Common myeloid progenitor, CD34-positive (primary cell): ENCODE data around the gene PRKAG2.

Experiments
- CTCF ChIA-PET: fragments of 350-600 bp; sonication (Branson Sonifier 250); formaldehyde crosslinking; loops from one replicate; lab custom pipeline; 2021; ENCODE audit warnings: antibody characterized with exemption; lab: Charles Lee
- POLR2A ChIA-PET: fragments of 350-600 bp; sonication (Branson Sonifier 250); formaldehyde crosslinking; loops from one replicate; lab custom pipeline; 2021; ENCODE audit warnings: antibody characterized with exemption; lab: Charles Lee
- DNase-seq, 3 donors: peaks; one replicate each; pipeline versions ENCODE4 v3.0.0 to v3.0.0-alpha.2; 2013
- H3K27ac ChIP-seq, 2 experiments: 1 replicate in 1 of 2; 2 replicates in 1 of 2; pipeline ENCODE4 v1.7.0; 2013; ENCODE audit warnings: inconsistent platforms in 2 of 2, low read length in 2 of 2, mild to moderate bottlenecking in 2 of 2, low read depth in 1 of 2, moderate library complexity in 1 of 2; ENCODE audit not compliant: severe bottlenecking in 2 of 2, insufficient read depth in 1 of 2, poor library complexity in 1 of 2
- H3K27me3 ChIP-seq, 5 experiments: replicated peaks in 2 of 5; 1 replicate in 3 of 5; 2 replicates in 2 of 5; pipeline versions ENCODE4 v1.6.1 to v1.7.0; 2013; ENCODE audit warnings: low read length in 4 of 5, mild to moderate bottlenecking in 2 of 5, moderate library complexity in 2 of 5, inconsistent platforms in 1 of 5; ENCODE audit not compliant: insufficient read depth in 5 of 5, control insufficient read depth in 4 of 5
- H3K36me3 ChIP-seq, 4 experiments: 1 replicate in 2 of 4; 2 replicates in 2 of 4; pipeline versions ENCODE4 v1.6.1 to v1.7.0; 2013; ENCODE audit warnings: low read length in 3 of 4, control low read depth in 1 of 4, mild to moderate bottlenecking in 1 of 4; ENCODE audit not compliant: control insufficient read depth in 4 of 4, insufficient read depth in 4 of 4
- H3K4me1 ChIP-seq, 4 experiments: 1 replicate in 3 of 4; 2 replicates in 1 of 4; pipeline versions ENCODE4 v1.6.1 to v1.7.1; 2013; ENCODE audit warnings: low read length in 3 of 4, mild to moderate bottlenecking in 3 of 4, control low read depth in 1 of 4, inconsistent platforms in 1 of 4, moderate library complexity in 1 of 4; ENCODE audit not compliant: control insufficient read depth in 4 of 4, insufficient read depth in 4 of 4; ENCODE audit errors: control extremely low read depth in 1 of 4
- H3K4me3 ChIP-seq, 7 experiments: 1 replicate in 4 of 7; 2 replicates in 3 of 7; pipeline versions ENCODE4 v1.5.1 to v1.7.0; 2013; ENCODE audit warnings: mild to moderate bottlenecking in 7 of 7, low read length in 6 of 7, moderate library complexity in 6 of 7, inconsistent platforms in 2 of 7, low read depth in 2 of 7, control low read depth in 1 of 7; ENCODE audit not compliant: insufficient read depth in 4 of 7, control insufficient read depth in 1 of 7; ENCODE audit errors: extremely low read depth in 1 of 7
- H3K9me3 ChIP-seq, 5 experiments: 1 replicate in 4 of 5; 2 replicates in 1 of 5; pipeline versions ENCODE4 v1.6.1 to v1.7.1; 2013; ENCODE audit warnings: low read length in 4 of 5, mild to moderate bottlenecking in 2 of 5, inconsistent platforms in 1 of 5, low read depth in 1 of 5, moderate library complexity in 1 of 5; ENCODE audit not compliant: control insufficient read depth in 4 of 5, insufficient read depth in 2 of 5; ENCODE audit errors: control extremely low read depth in 1 of 5
- WGBS: methylation state at CpG from one replicate; pipeline ENCODE4 v1.1.5; 2013; ENCODE audit not compliant: insufficient coverage; 5-methylcytosine and 5-hydroxymethylcytosine counted together

The PRKAG2 gene

GRCh38 chr7:151672716-151673115 is 204.2 kb downstream of the PRKAG2 start:
- peak overlapping the region in 1 of 2 experiments; percentile 65 for H3K27ac ChIP-seq
- peaks cover 0 to 4% (median 2%) of the 10 kb centered on the region in 4 experiments for H3K36me3 ChIP-seq
- no peaks in the 10 kb centered on the region for H3K27me3 ChIP-seq
- POLR2A ChIA-PET = interaction anchor here (1.5 kb wide), 1 partner anchor 41 kb away, joined by 5 read pairs; no protein-coding TSS in a partner anchor
- peak overlapping the region in 2 of 7 experiments; percentile 20 to 21 for H3K4me3 ChIP-seq
- WGBS = 13% methylated on average over 4 of the region's 9 CpGs
- CTCF ChIA-PET = interaction anchor here (1.0 kb wide), 1 partner anchor 33 kb away, joined by 4 read pairs; no protein-coding TSS in a partner anchor
- H3K9me3 ChIP-seq = peaks cover 0 to 9% (median 0%) of the 10 kb centered on the region in 5 experiments
- DNase-seq = peak in 2 of 3 donors; percentile 18 to 36
- peaks cover 0 to 28% (median 22%) of the 10 kb centered on the region in 4 experiments for H3K4me1 ChIP-seq

DNA sequence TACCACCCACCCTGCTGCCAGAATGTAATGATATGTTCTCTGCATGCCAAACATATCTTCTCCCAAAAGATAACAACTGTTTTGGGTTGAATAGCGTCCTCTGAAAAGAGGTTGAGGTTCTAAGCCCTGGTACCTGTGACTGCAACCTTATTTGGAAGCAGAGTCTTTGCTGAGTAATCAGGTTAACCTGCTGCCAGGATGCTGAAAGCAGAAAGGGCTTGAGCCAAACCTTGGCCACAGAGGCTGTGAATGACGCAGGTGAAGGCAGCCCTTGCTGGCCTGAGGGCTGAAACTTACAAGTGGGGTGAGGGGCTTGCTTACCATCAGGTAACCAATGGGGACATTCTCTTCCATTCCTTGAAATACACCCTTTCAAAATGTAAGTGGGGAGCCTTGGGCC is 205.4 kb downstream of the PRKAG2 start:
- POLR2A ChIA-PET = no interaction called here
- no peak overlapping the region for H3K27ac ChIP-seq
- H3K4me3 ChIP-seq = no peak overlapping the region
- peaks cover 0 to 13% (median 2%) of the 10 kb centered on the region in 4 experiments for H3K36me3 ChIP-seq
- CTCF ChIA-PET = interaction anchor here (0.7 kb wide), 1 partner anchor 560 kb away, joined by 3 read pairs; no protein-coding TSS in a partner anchor
- no peaks in the 10 kb centered on the region for H3K27me3 ChIP-seq
- DNase-seq = no peak
- peaks cover 0 to 16% (median 12%) of the 10 kb centered on the region in 4 experiments for H3K4me1 ChIP-seq
- WGBS = 100% methylated on average over 2 of the region's 2 CpGs
- H3K9me3 ChIP-seq = peaks cover 0 to 17% (median 2%) of the 10 kb centered on the region in 5 experiments

GRCh38 chr7:151669762-151670161 is 207.2 kb downstream of the PRKAG2 start:
- 100% methylated on average over 1 of the region's 2 CpGs for WGBS
- DNase-seq = no peak
- ChIA-PET CTCF (no interaction called here), POLR2A (no interaction called here)
- Histone ChIP-seq H3K4me3 (no peak overlapping the region), H3K4me1 (peaks cover 0 to 12% (median 11%) of the 10 kb centered on the region in 4 experiments), H3K27ac (no peak overlapping the region), H3K27me3 (no peaks in the 10 kb centered on the region), H3K9me3 (peaks cover 0 to 23% (median 3%) of the 10 kb centered on the region in 5 experiments), H3K36me3 (peaks cover 0 to 17% (median 2%) of the 10 kb centered on the region in 4 experiments)

DNA sequence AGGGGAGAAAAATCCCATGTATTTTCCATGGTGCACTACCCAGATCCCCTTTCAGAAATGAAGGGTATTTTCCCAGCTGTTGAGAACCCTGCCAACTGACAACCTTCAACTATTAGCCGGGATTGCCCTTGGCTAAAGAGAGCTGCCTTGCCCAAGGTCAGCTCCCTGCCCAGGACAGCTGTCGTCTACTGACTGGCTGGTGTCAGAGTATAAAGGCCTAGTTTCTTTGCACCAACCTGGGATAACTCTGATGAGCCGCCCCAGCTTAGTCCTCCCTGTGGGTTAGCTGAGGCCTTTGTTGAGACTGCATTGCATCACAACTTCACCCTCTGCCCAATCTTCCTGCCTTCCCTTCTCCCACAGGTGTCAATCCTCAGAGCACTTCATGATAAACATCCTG is 210.0 kb downstream of the PRKAG2 start:
- no peaks in the 10 kb centered on the region for H3K4me1 ChIP-seq
- H3K4me3 ChIP-seq = no peak overlapping the region
- POLR2A ChIA-PET = no interaction called here

DNA sequence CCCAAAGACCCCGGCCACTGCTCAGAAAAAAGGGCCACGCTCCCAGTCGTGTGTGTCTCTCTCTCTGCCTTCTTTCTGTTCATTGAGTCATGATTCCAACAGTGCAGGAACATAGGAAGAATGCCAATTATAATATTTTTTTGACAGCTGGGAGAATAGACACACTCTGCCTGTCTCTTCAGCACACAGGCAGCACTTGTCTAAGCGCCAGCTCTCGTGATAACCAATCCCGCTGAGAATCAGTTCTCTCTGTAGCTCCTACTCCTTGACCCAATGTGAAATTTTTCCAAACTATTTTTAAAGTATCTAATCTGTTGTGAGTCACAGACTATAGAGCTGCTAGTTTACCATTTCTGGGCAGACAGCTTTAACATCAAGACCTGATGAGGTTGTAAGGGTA is 211.5 kb downstream of the PRKAG2 start:
- H3K4me3 ChIP-seq = no peak overlapping the region
- H3K9me3 ChIP-seq = peaks cover 0 to 23% (median 3%) of the 10 kb centered on the region in 5 experiments
- no peak for DNase-seq
- H3K27me3 ChIP-seq = no peaks in the 10 kb centered on the region
- H3K36me3 ChIP-seq = peaks cover 0 to 17% (median under 1%) of the 10 kb centered on the region in 4 experiments
- H3K27ac ChIP-seq = no peak overlapping the region
- CTCF ChIA-PET = interaction anchor here (0.9 to 1.2 kb wide), 2 partner anchors 16 to 53 kb away, joined by 3 read pairs; no protein-coding TSS in a partner anchor
- no peaks in the 10 kb centered on the region for H3K4me1 ChIP-seq
- POLR2A ChIA-PET = no interaction called here
- WGBS = 96% methylated on average over 6 of the region's 6 CpGs

More for the DNA sequence above, 210.0 kb downstream of the PRKAG2 start:
- Histone ChIP-seq H3K36me3 (peaks cover 0 to 17% (median under 1%) of the 10 kb centered on the region in 4 experiments), H3K27me3 (no peaks in the 10 kb centered on the region), H3K27ac (no peak overlapping the region), H3K9me3 (peaks cover 0 to 23% (median 3%) of the 10 kb centered on the region in 5 experiments)
- CTCF ChIA-PET = interaction anchor here (1.0 to 2.6 kb wide), 5 partner anchors 11 to 68 kb away, joined by 3 to 6 read pairs (median 3); no protein-coding TSS in a partner anchor
- no peak for DNase-seq
- WGBS = 100% methylated on average over 3 of the region's 3 CpGs

GRCh38 chr7:151664268-151664667 is 212.6 kb downstream of the PRKAG2 start:
- Histone ChIP-seq H3K4me3 (no peak overlapping the region), H3K9me3 (peaks cover 0 to 23% (median 3%) of the 10 kb centered on the region in 5 experiments), H3K27ac (no peak overlapping the region), H3K4me1 (no peaks in the 10 kb centered on the region), H3K27me3 (no peaks in the 10 kb centered on the region), H3K36me3 (peaks cover 0 to 17% (median under 1%) of the 10 kb centered on the region in 4 experiments)
- ChIA-PET POLR2A (no interaction called here), CTCF (interaction anchor here (1.5 kb wide), 1 partner anchor 32 kb away, joined by 3 read pairs; no protein-coding TSS in a partner anchor)
- no peak for DNase-seq
- WGBS = 96% methylated on average over 3 of the region's 3 CpGs
